Measurements from ENCODE around the gene EGF.

- TF ChIP-seq CTCF (IDR thresholded peaks at IDR 0.05; ENCODE audit: insufficient read depth, low read length) = no peak
- no peak for TF ChIP-seq REST (IDR thresholded peaks at IDR 0.05; ENCODE audit: insufficient replicate concordance, low read depth)
- no peak for TF ChIP-seq POLR2AphosphoS5 (IDR thresholded peaks at IDR 0.05; ENCODE audit: low read depth)
- no peak for TF ChIP-seq SPI1 (IDR thresholded peaks at IDR 0.05; ENCODE audit: borderline replicate concordance, low read depth)
These were observed 90.9 kb downstream of the EGF start for GRCh38 chr4:110003401-110004187.

All from HL-60 (cell line).